HepG2 (cell line): ENCODE measurements around the gene FAM111A. TPM values are rescaled to one million over a fixed set of nuclear protein-coding genes. Genes with fewer than 3 reads are reported as not detected.

ENCODE experiments used
- ATAC-seq: fragments of 200-7000 bp; cut with Tn5 transposase; 3 replicates; pipeline ENCODE4 v1.9.1; 2020; ENCODE audit warnings: mild to moderate bottlenecking, moderate library complexity
- BruUV-seq: library from RNA; stranded (reverse); fragments of 400-500 nt; replicated peaks from 2 replicates; lab custom pipeline; 2021; lab: Mats Ljungman, UMichigan
- CTCF ChIA-PET: fragments of 300-600 bp; formaldehyde crosslinking; extraction: SDS; loops from one replicate; lab custom pipeline; 2021; ENCODE audit warnings: low total read pairs, inconsistent platforms, low intra/inter-chr PET ratio; lab: Yijun Ruan, JAX
- POLR2A ChIA-PET: fragments of 350-600 bp; sonication (Branson Sonifier 250); formaldehyde crosslinking; loops from one replicate; lab custom pipeline; 2020; ENCODE audit warnings: antibody characterized with exemption, inconsistent platforms; lab: Yijun Ruan, JAX
- DNase-seq: peaks from one replicate; pipeline ENCODE4 v3.0.0-alpha.2; 2015; ENCODE audit warnings: low spot score
- FAIRE-seq: peaks from 3 replicates; lab custom pipeline; 2011; peaks lifted over from hg19 to GRCh38; lab: Jason Lieb, UNC
- H2AFZ ChIP-seq: one replicate; pipeline ENCODE4 v1.6.1; 2011; ENCODE audit warnings: low read length, inconsistent platforms
- H3K27ac ChIP-seq: fragments of 300-600 bp; 3 replicates; pipeline ENCODE4 v1.8.0; 2011; ENCODE audit warnings: mixed run types, mild to moderate bottlenecking, mixed read lengths, low read length, inconsistent platforms; ENCODE audit not compliant: insufficient read depth; ENCODE audit errors: extremely low read length
- H3K27me3 ChIP-seq, 2 experiments: fragments of 200-600 bp in 1 of 2; 2 replicates in 1 of 2; 3 replicates in 1 of 2; pipeline versions ENCODE4 v1.6.0 to v1.8.0; 2011; ENCODE audit warnings: low read length in 2 of 2, mild to moderate bottlenecking in 2 of 2, moderate library complexity in 2 of 2, inconsistent platforms in 1 of 2; ENCODE audit not compliant: insufficient read depth in 2 of 2, control insufficient read depth in 1 of 2
- H3K36me3 ChIP-seq, 2 experiments: fragments of 200-600 bp in 1 of 2; replicated peaks in 1 of 2; 2 replicates in 1 of 2; 3 replicates in 1 of 2; pipeline versions ENCODE4 v1.5.1 to v1.8.0; 2011; ENCODE audit warnings: low read length in 2 of 2, inconsistent platforms in 1 of 2; ENCODE audit not compliant: insufficient read depth in 2 of 2, control insufficient read depth in 1 of 2
- H3K4me1 ChIP-seq: 2 replicates; pipeline ENCODE4 v1.5.1; 2012; ENCODE audit warnings: low read length, inconsistent platforms; ENCODE audit not compliant: insufficient read depth
- H3K4me2 ChIP-seq: 2 replicates; pipeline ENCODE4 v1.6.0; 2011; ENCODE audit warnings: low read depth, low read length, inconsistent platforms
- H3K4me3 ChIP-seq, 3 experiments: fragments of 200-600 bp in 1 of 3; sonication (generic), shearing (Covaris generic) in 1 of 3; replicated peaks in 1 of 3; 2 replicates each; pipeline ENCODE4 v1.5.1; 2011 to 2016; ENCODE audit warnings: low read length in 3 of 3, inconsistent platforms in 2 of 3, low read depth in 2 of 3, mild to moderate bottlenecking in 2 of 3, control low read depth in 1 of 3, mixed read lengths in 1 of 3; ENCODE audit not compliant: insufficient read depth in 1 of 3
- H3K79me2 ChIP-seq: one replicate; pipeline ENCODE4 v1.6.1; 2011; ENCODE audit warnings: low read length, inconsistent platforms; ENCODE audit not compliant: insufficient read depth
- H3K9ac ChIP-seq: 2 replicates; pipeline ENCODE4 v1.6.0; 2011; ENCODE audit warnings: mild to moderate bottlenecking, low read depth, low read length, inconsistent platforms; ENCODE audit not compliant: insufficient read depth
- H3K9me3 ChIP-seq: 2 replicates; pipeline ENCODE4 v1.5.1; 2012; ENCODE audit warnings: mild to moderate bottlenecking, low read length
- H4K20me1 ChIP-seq: 2 replicates; pipeline ENCODE4 v1.6.0; 2011; ENCODE audit warnings: inconsistent platforms, mild to moderate bottlenecking, low read length, moderate library complexity; ENCODE audit not compliant: insufficient read depth
- BORCS8-MEF2B ChIP-seq: sonication (generic); formaldehyde crosslinking; IDR thresholded peaks from 2 replicates; pipeline ENCODE4 v1.8.0; 2022; ENCODE audit warnings: mild to moderate bottlenecking, missing genetic modification reagents
- FOXC1 ChIP-seq: sonication (generic); formaldehyde crosslinking; IDR thresholded peaks from 2 replicates; pipeline ENCODE4 v1.8.0; 2022; ENCODE audit warnings: mild to moderate bottlenecking, missing genetic modification reagents, borderline replicate concordance
- POLR2G ChIP-seq: fragments of 200-400 bp; formaldehyde crosslinking; IDR thresholded peaks from 2 replicates; pipeline ENCODE4 v1.6.1; 2018; ENCODE audit warnings: mild to moderate bottlenecking, low read depth, low read length, moderate library complexity
- RBM22 ChIP-seq: fragments of 200-400 bp; formaldehyde crosslinking; optimal IDR thresholded peaks from 2 replicates; pipeline ENCODE3; 2017; ENCODE audit warnings: mild to moderate bottlenecking, low read length, moderate library complexity
- TOE1 ChIP-seq: sonication (generic); formaldehyde crosslinking; IDR thresholded peaks from 2 replicates; pipeline ENCODE4 v1.4.0; 2020; ENCODE audit warnings: mild to moderate bottlenecking, missing genetic modification reagents
- ZNF674 ChIP-seq: sonication (generic); formaldehyde crosslinking; IDR thresholded peaks from 2 replicates; pipeline ENCODE4 v1.5.0; 2020; ENCODE audit warnings: low read depth, mild to moderate bottlenecking, missing genetic modification reagents
- WGBS: methylation state at CpG from one replicate; pipeline ENCODE4 v1.1.6; 2017; ENCODE audit warnings: low lambda C conversion rate; 5-methylcytosine and 5-hydroxymethylcytosine counted together
- in situ Hi-C: cut with HindIII; loops from 2 replicates; pipeline ENCODE4 v1.10.0; 2017; ENCODE audit warnings: low pct_unique_long_range_greater_than_20kb; ENCODE audit not compliant: extremely low pct_ligation_motif_present
- intact Hi-C: fragments of 100-400 bp; cut with micrococcal nuclease; formaldehyde crosslinking; loops from one replicate; pipeline ENCODE4 v1.10.0; 2022; ENCODE audit not compliant: unreplicated experiment
- polyA plus RNA-seq, 8 experiments: library from polyadenylated mRNA; depleted of rRNA in 3 of 8; stranded (reverse) in 7 of 8; unstranded in 1 of 8; fragments of >200 nt; fragmentation: Illumina TruSeq in 4 of 8; extraction: Trizol in 4 of 8; gene quantifications; 2 replicates each; pipeline versions ENCODE4 v1.2.1 to v1.2.3, GENCODE V29; 2011 to 2016; ENCODE audit warnings: low read depth in 4 of 8, missing spikeins in 1 of 8, mixed read lengths in 1 of 8; ENCODE audit not compliant: insufficient read depth in 1 of 8
- total RNA-seq, 5 experiments: library from RNA; depleted of rRNA; stranded (reverse); fragments of >200 nt; fragmentation: Illumina TruSeq; extraction: Trizol; gene quantifications; 2 replicates each; pipeline ENCODE4 v1.2.3, GENCODE V29; 2016; ENCODE audit warnings: low read depth in 1 of 5
- TF ChIP-seq, protein P1 (sequence below): sonication (generic); formaldehyde crosslinking; IDR thresholded peaks from 2 replicates; pipeline ENCODE4 v1.5.0; 2020; ENCODE audit warnings: mild to moderate bottlenecking, missing genetic modification reagents, borderline replicate concordance
- TF ChIP-seq, protein P2 (sequence below): sonication (generic); formaldehyde crosslinking; IDR thresholded peaks from 2 replicates; pipeline ENCODE4 v1.4.0; 2020; ENCODE audit warnings: missing genetic modification reagents, borderline replicate concordance
- TF ChIP-seq, protein P3 (sequence below): IDR thresholded peaks from 2 replicates; pipeline ENCODE4 v1.6.1; 2016; ENCODE audit warnings: missing biosample characterization, missing genetic modification reagents, low read depth

FAM111A gene
- total and polyA plus RNA-seq, 2 of the 13 experiments (the other 11 are each of a cell fraction or from before 2014, with no cell fraction given): 3.2 to 13.5 TPM

DNA sequence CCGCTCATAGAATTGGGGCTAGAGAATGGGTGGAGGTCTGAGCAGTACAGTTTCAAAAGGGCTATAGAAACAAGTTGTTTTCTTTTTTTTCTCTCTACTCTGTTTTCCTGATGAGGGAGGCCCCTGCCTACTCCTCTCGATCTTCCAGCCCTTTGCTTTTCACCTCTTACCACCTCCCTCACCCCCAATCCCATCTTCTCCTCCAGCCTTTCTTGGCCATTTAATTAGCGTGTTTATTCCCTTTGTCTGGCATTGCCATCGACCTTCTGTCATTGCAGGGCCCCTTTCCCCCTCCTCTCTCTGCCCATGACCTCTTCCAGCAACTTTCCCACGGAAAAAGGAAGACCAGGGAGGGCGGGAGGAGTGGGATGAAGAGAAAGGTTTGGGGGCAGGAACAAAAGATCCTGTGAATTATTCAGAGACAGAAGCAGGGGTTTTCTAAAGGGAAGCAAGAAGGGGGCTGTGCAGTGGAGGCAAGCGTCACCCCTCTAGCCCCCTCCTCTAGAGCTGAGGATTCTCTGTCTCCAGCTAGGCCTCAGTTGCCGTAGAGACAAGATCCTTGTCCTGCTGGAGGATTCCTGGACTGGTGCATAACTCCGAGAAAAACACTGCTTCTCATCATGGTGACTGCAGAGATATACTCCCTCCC, 42.2 kb downstream of the FAM111A start (continued):
- TF ChIP-seq TOE1 (CRISPR knock-in tag) (no peak), ZNF674 (no peak)

- Histone ChIP-seq H4K20me1 (no peaks in the 10 kb centered on the region), H3K27me3 (no peaks in the 10 kb centered on the region), H3K4me2 (no peak overlapping the region), H2AFZ (no peak overlapping the region), H3K36me3 (peaks cover 0 to 2% of the 10 kb centered on the region in 2 experiments; a peak in 2 of 5 replicates), H3K9ac (no peak overlapping the region), H3K27ac (no peak overlapping the region), H3K9me3 (no peaks in the 10 kb centered on the region), H3K79me2 (no peaks in the 10 kb centered on the region), H3K4me3 (no peak overlapping the region), H3K4me1 (peaks cover 15% of the 10 kb centered on the region)
- DNase-seq (no peak), ATAC-seq (no peak), FAIRE-seq (no peak)
- POLR2A ChIA-PET: interaction anchor here (3.4 kb wide), 1 partner anchor 12 kb away, joined by 46 read pairs; the partner anchor contains the start of gene DTX4
- in situ Hi-C loops: loop anchor here (25.0 kb wide), 1 partner anchor 502 kb away; no protein-coding TSS in a partner anchor
- WGBS: 94% methylated on average over 4 of the region's 5 CpGs
- intact Hi-C loops: no loop called here
- BruUV-seq: no TSS peak
- CTCF ChIA-PET: interaction anchor here (4.1 kb wide), 1 partner anchor 13 kb away, joined by 45 read pairs; the partner anchor contains the start of gene DTX4
- TF ChIP-seq, protein P1, sequence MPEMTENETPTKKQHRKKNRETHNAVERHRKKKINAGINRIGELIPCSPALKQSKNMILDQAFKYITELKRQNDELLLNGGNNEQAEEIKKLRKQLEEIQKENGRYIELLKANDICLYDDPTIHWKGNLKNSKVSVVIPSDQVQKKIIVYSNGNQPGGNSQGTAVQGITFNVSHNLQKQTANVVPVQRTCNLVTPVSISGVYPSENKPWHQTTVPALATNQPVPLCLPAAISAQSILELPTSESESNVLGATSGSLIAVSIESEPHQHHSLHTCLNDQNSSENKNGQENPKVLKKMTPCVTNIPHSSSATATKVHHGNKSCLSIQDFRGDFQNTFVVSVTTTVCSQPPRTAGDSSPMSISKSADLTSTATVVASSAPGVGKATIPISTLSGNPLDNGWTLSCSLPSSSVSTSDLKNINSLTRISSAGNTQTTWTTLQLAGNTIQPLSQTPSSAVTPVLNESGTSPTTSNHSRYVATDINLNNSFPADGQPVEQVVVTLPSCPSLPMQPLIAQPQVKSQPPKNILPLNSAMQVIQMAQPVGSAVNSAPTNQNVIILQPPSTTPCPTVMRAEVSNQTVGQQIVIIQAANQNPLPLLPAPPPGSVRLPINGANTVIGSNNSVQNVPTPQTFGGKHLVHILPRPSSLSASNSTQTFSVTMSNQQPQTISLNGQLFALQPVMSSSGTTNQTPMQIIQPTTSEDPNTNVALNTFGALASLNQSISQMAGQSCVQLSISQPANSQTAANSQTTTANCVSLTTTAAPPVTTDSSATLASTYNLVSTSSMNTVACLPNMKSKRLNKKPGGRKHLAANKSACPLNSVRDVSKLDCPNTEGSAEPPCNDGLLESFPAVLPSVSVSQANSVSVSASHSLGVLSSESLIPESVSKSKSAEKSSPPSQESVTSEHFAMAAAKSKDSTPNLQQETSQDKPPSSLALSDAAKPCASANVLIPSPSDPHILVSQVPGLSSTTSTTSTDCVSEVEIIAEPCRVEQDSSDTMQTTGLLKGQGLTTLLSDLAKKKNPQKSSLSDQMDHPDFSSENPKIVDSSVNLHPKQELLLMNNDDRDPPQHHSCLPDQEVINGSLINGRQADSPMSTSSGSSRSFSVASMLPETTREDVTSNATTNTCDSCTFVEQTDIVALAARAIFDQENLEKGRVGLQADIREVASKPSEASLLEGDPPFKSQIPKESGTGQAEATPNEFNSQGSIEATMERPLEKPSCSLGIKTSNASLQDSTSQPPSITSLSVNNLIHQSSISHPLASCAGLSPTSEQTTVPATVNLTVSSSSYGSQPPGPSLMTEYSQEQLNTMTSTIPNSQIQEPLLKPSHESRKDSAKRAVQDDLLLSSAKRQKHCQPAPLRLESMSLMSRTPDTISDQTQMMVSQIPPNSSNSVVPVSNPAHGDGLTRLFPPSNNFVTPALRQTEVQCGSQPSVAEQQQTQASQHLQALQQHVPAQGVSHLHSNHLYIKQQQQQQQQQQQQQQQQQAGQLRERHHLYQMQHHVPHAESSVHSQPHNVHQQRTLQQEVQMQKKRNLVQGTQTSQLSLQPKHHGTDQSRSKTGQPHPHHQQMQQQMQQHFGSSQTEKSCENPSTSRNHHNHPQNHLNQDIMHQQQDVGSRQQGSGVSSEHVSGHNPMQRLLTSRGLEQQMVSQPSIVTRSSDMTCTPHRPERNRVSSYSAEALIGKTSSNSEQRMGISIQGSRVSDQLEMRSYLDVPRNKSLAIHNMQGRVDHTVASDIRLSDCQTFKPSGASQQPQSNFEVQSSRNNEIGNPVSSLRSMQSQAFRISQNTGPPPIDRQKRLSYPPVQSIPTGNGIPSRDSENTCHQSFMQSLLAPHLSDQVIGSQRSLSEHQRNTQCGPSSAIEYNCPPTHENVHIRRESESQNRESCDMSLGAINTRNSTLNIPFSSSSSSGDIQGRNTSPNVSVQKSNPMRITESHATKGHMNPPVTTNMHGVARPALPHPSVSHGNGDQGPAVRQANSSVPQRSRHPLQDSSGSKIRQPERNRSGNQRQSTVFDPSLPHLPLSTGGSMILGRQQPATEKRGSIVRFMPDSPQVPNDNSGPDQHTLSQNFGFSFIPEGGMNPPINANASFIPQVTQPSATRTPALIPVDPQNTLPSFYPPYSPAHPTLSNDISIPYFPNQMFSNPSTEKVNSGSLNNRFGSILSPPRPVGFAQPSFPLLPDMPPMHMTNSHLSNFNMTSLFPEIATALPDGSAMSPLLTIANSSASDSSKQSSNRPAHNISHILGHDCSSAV (CRISPR knock-in tag): no peak
- TF ChIP-seq, protein P2, sequence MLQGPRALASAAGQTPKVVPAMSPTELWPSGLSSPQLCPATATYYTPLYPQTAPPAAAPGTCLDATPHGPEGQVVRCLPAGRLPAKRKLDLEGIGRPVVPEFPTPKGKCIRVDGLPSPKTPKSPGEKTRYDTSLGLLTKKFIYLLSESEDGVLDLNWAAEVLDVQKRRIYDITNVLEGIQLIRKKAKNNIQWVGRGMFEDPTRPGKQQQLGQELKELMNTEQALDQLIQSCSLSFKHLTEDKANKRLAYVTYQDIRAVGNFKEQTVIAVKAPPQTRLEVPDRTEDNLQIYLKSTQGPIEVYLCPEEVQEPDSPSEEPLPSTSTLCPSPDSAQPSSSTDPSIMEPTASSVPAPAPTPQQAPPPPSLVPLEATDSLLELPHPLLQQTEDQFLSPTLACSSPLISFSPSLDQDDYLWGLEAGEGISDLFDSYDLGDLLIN (CRISPR knock-in tag): no peak
- no peak for TF ChIP-seq FOXC1
- no peak for TF ChIP-seq POLR2G
- no peak for TF ChIP-seq RBM22
- TF ChIP-seq, protein P3, sequence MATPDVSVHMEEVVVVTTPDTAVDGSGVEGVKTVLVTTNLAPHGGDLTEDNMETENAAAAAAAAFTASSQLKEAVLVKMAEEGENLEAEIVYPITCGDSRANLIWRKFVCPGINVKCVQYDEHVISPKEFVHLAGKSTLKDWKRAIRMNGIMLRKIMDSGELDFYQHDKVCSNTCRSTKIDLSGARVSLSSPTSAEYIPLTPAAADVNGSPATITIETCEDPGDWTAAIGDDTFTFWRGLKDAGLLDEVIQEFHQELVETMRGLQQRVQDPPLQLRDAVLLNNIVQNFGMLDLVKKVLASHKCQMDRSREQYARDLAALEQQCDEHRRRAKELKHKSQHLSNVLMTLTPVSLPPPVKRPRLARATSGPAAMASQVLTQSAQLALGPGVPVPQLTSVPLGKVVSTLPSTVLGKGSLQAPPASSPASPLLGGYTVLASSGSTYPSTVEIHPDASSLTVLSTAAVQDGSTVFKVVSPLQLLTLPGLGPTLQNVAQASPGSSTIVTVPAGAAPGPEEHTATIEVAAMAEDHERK (CRISPR knock-in tag): no peak
- TF ChIP-seq BORCS8-MEF2B (CRISPR knock-in tag): no peak
Measured at GRCh38 chr11:59185386-59185945, 42.8 kb downstream of the FAM111A start.
